Measurements from ENCODE around the gene GOLGA6B.
"Not testable (repeated sequence)": the region's sequence is repeated elsewhere in the genome, so short reads cannot be mapped to it uniquely, and the experiment has no call there.

GOLGA6B gene, protein sequence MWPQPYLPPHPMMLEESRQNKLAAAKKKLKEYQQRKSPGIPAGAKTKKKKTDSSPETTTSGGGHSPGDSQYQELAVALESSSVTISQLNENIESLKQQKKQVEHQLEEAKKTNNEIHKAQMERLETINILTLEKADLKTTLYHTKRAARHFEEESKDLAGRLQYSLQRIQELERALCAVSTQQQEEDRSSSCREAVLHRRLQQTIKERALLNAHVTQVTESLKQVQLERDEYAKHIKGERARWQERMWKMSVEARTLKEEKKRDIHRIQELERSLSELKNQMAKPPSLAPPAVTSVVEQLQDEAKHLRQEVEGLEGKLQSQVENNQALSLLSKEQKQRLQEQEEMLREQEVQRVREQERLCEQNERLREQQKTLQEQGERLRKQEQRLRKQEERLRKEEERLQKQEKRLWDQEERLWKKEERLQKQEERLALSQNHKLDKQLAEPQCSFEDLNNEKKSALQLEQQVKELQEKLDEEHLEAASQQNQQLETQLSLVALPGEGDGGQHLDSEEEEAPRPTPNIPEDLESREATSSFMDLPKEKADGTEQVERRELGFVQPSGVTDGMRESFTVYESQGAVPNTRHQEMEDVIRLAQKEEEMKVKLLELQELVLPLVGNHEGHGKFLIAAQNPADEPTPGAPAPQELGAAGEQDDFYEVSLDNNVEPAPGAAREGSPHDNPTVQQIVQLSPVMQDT

DNA sequence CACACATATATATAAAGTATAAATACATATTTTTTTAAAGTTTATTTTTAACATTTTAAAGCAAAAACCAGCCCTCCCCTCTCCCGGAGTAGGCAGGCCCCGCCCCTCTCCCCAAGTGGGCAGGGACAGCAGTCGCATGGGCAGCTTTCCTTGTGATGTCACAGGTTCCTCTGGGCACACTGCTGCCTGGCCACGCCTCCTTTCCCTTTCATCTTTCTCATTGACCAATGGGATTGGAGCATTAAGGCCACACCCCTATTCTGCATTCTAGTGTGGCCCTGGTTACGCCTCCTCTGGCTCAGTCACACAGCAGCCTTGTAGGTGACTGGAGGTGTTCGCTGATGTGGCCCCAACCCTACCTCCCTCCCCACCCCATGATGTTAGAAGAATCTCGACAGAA is at the start of gene GOLGA6B:
Gene GOLGA6B, plus strand, starts transcription at position 301 of the 400 bp plus-strand sequence. Its CDS starts 41 bp downstream, at position 342.
- TF ChIP-seq, protein P1, sequence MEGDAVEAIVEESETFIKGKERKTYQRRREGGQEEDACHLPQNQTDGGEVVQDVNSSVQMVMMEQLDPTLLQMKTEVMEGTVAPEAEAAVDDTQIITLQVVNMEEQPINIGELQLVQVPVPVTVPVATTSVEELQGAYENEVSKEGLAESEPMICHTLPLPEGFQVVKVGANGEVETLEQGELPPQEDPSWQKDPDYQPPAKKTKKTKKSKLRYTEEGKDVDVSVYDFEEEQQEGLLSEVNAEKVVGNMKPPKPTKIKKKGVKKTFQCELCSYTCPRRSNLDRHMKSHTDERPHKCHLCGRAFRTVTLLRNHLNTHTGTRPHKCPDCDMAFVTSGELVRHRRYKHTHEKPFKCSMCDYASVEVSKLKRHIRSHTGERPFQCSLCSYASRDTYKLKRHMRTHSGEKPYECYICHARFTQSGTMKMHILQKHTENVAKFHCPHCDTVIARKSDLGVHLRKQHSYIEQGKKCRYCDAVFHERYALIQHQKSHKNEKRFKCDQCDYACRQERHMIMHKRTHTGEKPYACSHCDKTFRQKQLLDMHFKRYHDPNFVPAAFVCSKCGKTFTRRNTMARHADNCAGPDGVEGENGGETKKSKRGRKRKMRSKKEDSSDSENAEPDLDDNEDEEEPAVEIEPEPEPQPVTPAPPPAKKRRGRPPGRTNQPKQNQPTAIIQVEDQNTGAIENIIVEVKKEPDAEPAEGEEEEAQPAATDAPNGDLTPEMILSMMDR (IDR thresholded peaks at IDR 0.05), result not testable (repeated sequence)

DNA sequence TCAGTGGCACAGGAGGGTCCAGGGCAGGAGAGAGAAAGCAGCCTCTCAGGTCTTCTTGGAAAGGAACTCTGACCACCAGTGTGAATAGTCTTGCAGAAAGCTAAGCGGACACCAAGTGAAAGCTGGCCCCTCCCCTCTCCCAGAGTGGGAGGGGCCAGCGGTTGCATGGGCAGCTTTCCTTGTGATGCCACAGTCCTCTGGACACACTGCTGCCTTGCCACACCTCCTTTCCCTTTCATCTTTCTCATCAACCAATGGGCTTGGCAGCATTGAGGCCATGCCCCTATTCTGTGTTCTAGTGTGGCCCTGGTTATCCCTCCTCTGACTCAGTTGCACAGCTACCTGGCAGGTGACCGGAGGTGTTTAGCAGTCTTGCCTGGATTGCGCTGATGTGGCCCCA is 49.7 kb upstream of the GOLGA6B start:
- TF ChIP-seq, protein P1 (IDR thresholded peaks at IDR 0.05), result no peak

DNA sequence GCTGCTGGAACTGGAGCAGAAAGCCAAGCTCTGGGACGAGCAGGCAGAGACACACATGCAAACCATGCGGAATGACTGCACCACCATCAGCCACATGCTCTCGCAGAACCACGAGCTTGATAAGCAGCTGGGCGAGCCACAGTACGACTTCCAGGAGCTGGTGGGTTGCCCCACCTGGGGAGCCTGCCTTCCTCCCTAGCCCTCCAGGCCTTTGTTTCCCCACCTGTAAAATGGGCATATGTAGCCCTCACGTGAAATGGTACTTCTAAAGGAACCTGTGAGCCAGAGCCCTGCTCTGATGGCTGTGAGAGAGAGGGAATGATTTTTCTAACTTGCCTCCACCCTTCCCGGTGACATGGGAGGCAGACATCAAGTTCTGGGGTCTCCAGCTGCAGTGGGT is 44.6 kb upstream of the GOLGA6B start:
- TF ChIP-seq, protein P1 (IDR thresholded peaks at IDR 0.05), result no peak

DNA sequence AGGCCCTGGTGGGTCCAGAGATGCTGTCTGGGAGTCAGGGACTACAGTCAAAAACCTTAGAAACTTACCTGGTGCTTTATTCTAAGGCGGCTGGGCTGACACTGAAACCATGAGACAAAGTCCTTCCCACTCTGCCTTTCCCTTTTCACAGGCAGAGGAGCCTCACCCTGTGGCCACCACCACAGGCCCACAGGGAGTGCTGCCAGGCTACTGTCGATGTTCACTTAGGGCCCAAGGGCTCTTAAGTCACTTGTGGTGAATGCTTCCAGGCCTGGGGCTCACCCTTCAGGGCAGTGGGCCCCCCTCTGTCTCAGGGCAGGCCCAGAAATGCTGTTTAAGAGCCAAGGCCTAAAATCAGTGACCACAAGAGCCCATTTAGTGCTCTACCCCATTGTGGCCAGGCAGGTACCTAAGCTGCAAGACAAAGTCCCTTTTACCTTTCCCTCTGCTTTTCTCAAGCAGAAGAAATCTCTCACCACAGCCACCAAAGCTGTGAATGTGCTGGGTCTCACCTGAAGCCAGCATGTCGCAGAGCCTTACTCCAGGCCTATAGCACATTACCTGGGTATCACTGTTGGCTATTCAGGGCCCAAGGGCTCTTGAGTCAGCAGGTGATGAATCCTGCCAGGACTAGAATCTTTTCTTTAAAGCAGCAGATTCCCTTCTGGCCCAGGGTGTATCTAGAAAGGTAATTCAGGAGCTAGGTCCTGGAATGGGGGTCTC is 39.5 kb upstream of the GOLGA6B start:
- TF ChIP-seq, protein P1 (IDR thresholded peaks at IDR 0.05), result no peak

DNA sequence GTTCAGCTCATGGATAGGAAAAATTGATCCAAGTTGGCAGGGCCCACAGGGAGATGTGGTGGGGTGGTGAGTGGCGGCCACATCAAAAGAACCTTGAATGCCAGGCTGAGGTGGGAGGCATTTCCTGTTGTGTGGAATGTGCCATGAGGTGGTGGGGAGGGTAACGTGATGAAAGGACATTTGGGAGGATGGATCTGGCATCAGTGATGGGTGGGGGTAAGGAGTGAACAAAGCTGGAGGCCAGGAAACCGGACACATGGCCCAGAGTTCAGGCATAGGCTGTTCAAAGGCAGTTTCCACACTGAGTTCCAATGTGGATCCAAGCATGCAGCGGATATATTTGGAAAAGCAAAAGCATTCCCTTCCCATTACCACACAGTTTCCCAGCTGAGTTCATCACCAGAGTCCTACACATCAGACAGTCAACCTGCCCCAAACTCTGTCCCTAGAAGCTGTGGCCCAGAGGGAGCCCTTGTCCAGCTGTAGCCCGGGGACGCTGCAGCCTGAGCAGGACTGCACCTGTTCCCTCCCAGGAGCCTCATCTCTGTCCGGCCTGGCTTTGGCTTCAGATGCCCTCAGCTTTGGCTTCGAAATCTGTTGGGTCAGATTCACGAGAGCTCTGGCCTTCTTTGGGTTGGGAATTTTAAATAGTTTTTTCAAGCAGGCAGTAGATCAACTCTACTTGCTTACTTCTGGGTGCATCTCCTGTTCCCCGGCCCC is 37.8 kb upstream of the GOLGA6B start:
- TF ChIP-seq, protein P1 (IDR thresholded peaks at IDR 0.05), result no peak

DNA sequence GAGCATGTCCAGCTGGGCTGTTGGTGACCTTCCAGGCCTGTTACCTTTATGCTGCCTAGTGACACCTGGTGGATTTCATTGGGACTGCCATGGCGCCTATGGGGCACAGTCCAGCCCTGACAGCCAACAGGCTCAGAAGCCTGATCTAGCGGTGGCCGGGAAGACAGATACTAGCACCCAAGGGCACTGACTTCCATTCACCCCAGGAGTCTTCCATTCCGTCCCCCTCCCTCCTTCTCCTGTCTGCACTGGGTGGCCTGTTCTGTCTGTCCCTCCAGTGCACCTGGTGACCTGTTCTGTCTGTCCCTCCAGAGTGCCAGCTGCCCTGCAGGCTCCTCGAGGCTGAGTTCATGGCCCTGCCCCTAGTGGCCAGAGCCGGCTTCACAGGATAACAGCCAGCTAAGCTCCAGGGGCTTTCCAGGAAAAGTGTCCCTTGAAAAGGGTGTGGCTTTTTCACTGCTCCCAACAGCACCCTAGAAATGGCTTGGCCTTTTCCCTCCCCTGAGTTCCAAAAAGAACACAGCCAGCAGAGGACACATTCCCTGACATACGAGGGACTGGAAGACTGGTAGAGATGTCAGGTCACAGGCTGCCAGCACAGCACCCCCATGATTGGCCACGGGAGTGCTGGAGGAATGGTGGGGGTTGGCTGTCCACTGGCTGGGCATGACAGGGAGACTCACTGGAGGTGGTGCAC is 16.3 kb downstream of the GOLGA6B start:
- TF ChIP-seq, protein P1 (IDR thresholded peaks at IDR 0.05), result peak; percentile 77

Data from LNCAP (cell line).